Trophoblast cell (in vitro differentiated cells and primary cell): Measurements from ENCODE around the gene GOLPH3.

Experiments used
- DNase-seq, 2 donors: peaks; one replicate each; pipeline ENCODE4 v3.0.0-alpha.2; 2016
- H2AFZ ChIP-seq: 2 replicates; pipeline ENCODE4 v1.6.1; 2013; ENCODE audit warnings: low read length, moderate library complexity, mild to moderate bottlenecking; ENCODE audit not compliant: insufficient read depth, poor library complexity
- H2AK5ac ChIP-seq: 2 replicates; pipeline ENCODE4 v1.6.1; 2013; ENCODE audit warnings: mild to moderate bottlenecking, low read length
- H2BK120ac ChIP-seq: 2 replicates; pipeline ENCODE4 v1.6.1; 2013; ENCODE audit warnings: low read length, mild to moderate bottlenecking, moderate library complexity; ENCODE audit not compliant: insufficient read depth, poor library complexity
- H2BK12ac ChIP-seq: 2 replicates; pipeline ENCODE4 v1.6.1; 2013; ENCODE audit warnings: mild to moderate bottlenecking, low read length, moderate library complexity
- H2BK5ac ChIP-seq: 2 replicates; pipeline ENCODE4 v1.6.1; 2013; ENCODE audit warnings: low read length, low read depth, moderate library complexity, mild to moderate bottlenecking; ENCODE audit not compliant: poor library complexity
- H3K14ac ChIP-seq: 2 replicates; pipeline ENCODE4 v1.6.1; 2013; ENCODE audit warnings: mild to moderate bottlenecking, low read length
- H3K18ac ChIP-seq: 2 replicates; pipeline ENCODE4 v1.6.1; 2013; ENCODE audit warnings: mild to moderate bottlenecking, low read length
- H3K23ac ChIP-seq: 2 replicates; pipeline ENCODE4 v1.6.1; 2013; ENCODE audit warnings: low read length
- H3K27ac ChIP-seq: 2 replicates; pipeline ENCODE4 v1.5.1; 2013; ENCODE audit warnings: low read depth, mild to moderate bottlenecking, inconsistent platforms, low read length, moderate library complexity
- H3K27me3 ChIP-seq: 2 replicates; pipeline ENCODE4 v1.6.1; 2013; ENCODE audit warnings: inconsistent platforms, mild to moderate bottlenecking, low read length, moderate library complexity; ENCODE audit not compliant: insufficient read depth
- H3K36me3 ChIP-seq, 2 experiments: 1 replicate in 1 of 2; 2 replicates in 1 of 2; pipeline ENCODE4 v1.6.1; 2013; ENCODE audit warnings: low read length in 2 of 2, mild to moderate bottlenecking in 2 of 2, moderate library complexity in 1 of 2; ENCODE audit not compliant: insufficient read depth in 2 of 2, control insufficient read depth in 1 of 2
- H3K4ac ChIP-seq: 2 replicates; pipeline ENCODE4 v1.6.1; 2013; ENCODE audit warnings: low read depth, mild to moderate bottlenecking, low read length, moderate library complexity
- H3K4me1 ChIP-seq, 2 experiments: 1 replicate in 1 of 2; 2 replicates in 1 of 2; pipeline ENCODE4 v1.6.1; 2013; ENCODE audit warnings: low read length in 2 of 2, mild to moderate bottlenecking in 2 of 2, moderate library complexity in 1 of 2; ENCODE audit not compliant: insufficient read depth in 2 of 2, control insufficient read depth in 1 of 2
- H3K4me2 ChIP-seq: 2 replicates; pipeline ENCODE4 v1.6.1; 2013; ENCODE audit warnings: inconsistent platforms, mild to moderate bottlenecking, low read length, moderate library complexity
- H3K4me3 ChIP-seq: 2 replicates; pipeline ENCODE4 v1.5.1; 2013; ENCODE audit warnings: mild to moderate bottlenecking, low read depth, low read length, inconsistent platforms
- H3K79me1 ChIP-seq: one replicate; pipeline ENCODE4 v1.6.1; 2013; ENCODE audit warnings: low read length
- H3K79me2 ChIP-seq: 2 replicates; pipeline ENCODE4 v1.6.1; 2013; ENCODE audit warnings: low read length, mild to moderate bottlenecking; ENCODE audit not compliant: control insufficient read depth, insufficient read depth, poor library complexity
- H3K9ac ChIP-seq: 2 replicates; pipeline ENCODE4 v1.6.1; 2013; ENCODE audit warnings: mild to moderate bottlenecking, low read length
- H3K9me3 ChIP-seq: 2 replicates; pipeline ENCODE4 v1.6.1; 2013; ENCODE audit warnings: low read depth, mild to moderate bottlenecking, control low read depth, inconsistent platforms, low read length; ENCODE audit not compliant: insufficient read depth
- H4K12ac ChIP-seq: 2 replicates; pipeline ENCODE4 v1.6.1; 2013; ENCODE audit warnings: low read depth, mild to moderate bottlenecking, low read length, moderate library complexity
- H4K8ac ChIP-seq: 2 replicates; pipeline ENCODE4 v1.6.1; 2013; ENCODE audit warnings: low read depth, mild to moderate bottlenecking, low read length, moderate library complexity
- H4K91ac ChIP-seq: one replicate; pipeline ENCODE4 v1.6.1; 2013; ENCODE audit warnings: low read depth, mild to moderate bottlenecking, low read length, moderate library complexity
- WGBS: extraction: QIAGEN DNeasy Blood & Tissue Kit; methylation state at CpG from one replicate; pipeline ENCODE4 v1.1.7; 2013; ENCODE audit warnings: missing lambda C conversion rate; ENCODE audit not compliant: insufficient read length, insufficient coverage; ENCODE audit errors: extremely low coverage; 5-methylcytosine and 5-hydroxymethylcytosine counted together

The GOLPH3 gene

DNA sequence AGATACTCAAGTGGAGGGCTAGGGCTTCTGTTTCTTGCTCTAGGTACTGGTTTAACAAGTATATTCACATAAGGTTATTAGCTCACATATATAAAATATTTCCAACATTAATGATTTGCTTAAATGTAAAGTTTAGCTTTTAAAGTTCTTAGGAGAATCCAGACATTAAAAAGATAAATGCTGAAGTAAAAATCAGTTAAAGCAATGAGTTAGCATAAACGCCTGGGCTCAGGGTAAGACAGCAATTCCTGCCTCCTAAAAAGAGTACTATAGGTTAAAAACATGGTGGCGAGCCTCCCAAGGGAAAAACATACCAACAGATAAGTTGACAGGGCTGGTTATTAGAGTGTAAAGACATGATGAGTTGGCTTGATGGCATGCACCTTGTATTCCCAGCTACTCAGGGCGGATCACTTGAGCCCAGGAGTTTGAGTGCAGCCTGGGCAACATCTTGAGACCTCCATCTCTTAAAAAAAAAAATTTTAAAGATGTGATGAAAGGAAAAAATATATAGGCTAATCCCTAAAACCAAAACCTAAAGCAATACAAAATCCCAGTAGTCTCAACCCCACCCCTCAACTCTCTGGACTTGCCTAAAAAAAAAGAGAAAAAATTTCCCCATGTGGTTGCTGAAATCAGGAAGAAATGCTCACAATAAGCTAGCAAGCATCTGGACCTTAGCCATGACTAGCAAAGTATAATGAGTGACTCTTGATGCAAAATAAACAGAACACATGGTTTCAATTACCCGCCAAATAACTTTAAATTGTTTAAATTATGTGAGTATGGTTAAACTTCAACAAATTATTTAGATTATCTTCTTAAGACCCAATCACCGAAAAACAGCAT is 3.6 kb downstream of the GOLPH3 start:
- Histone ChIP-seq H3K4me1 (peaks cover 0 to 2% of the 10 kb centered on the region in 2 experiments), H2AK5ac (no peak overlapping the region), H3K4me2 (no peak overlapping the region), H4K91ac (no peak overlapping the region), H4K8ac (no peak overlapping the region), H3K4me3 (no peak overlapping the region), H2BK12ac (no peak overlapping the region), H2AFZ (no peak overlapping the region), H3K9ac (no peak overlapping the region), H3K4ac (peak overlapping the region; percentile 64), H3K9me3 (no peaks in the 10 kb centered on the region), H3K36me3 (peaks cover 14 to 15% of the 10 kb centered on the region in 2 experiments), H3K79me2 (peaks cover 24% of the 10 kb centered on the region), H4K12ac (no peak overlapping the region), H2BK5ac (no peak overlapping the region), H3K79me1 (peaks cover 15% of the 10 kb centered on the region), H3K18ac (no peak overlapping the region), H3K23ac (no peak overlapping the region), H3K27ac (no peak overlapping the region), H2BK120ac (no peak overlapping the region), H3K27me3 (no peaks in the 10 kb centered on the region), H3K14ac (no peak overlapping the region)
- WGBS: no CpG with 5 or more reads among the region's 5 CpGs
- DNase-seq: peak; percentile 70 to 79

GRCh38 chr5:32168460-32169033 is 5.6 kb downstream of the GOLPH3 start:
- WGBS: no CpG with 5 or more reads among the region's 9 CpGs

DNA sequence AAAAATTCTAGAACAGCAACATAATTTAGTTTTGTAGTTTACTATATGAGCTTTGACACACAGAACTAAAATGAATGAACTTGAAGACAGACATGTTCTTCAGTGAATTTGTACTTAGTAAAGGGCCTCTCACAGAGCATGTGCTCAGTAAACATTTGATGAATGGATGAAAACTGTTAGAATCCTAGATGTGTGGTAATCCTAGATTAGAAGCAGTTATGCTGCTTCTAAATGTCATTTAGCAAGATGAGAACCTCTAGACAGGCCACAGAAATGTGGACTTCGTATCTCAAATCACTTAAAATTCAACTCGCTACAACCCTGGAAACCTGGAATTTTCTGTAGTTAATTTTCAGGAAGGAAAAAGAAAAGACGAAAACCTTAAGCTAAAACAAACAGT is 8.5 kb downstream of the GOLPH3 start:
- Histone ChIP-seq H2BK12ac (no peak overlapping the region), H3K23ac (no peak overlapping the region), H3K9me3 (no peaks in the 10 kb centered on the region), H3K4me1 (no peaks in the 10 kb centered on the region), H3K36me3 (peaks cover 14 to 15% of the 10 kb centered on the region in 2 experiments), H3K4me2 (no peak overlapping the region), H3K4ac (peak overlapping the region; percentile 75), H4K12ac (no peak overlapping the region), H4K8ac (no peak overlapping the region), H3K27ac (no peak overlapping the region), H3K27me3 (no peaks in the 10 kb centered on the region), H3K79me1 (no peaks in the 10 kb centered on the region), H2AK5ac (no peak overlapping the region), H3K18ac (no peak overlapping the region), H3K79me2 (peaks cover 17% of the 10 kb centered on the region), H4K91ac (no peak overlapping the region), H3K9ac (no peak overlapping the region), H2BK5ac (no peak overlapping the region), H3K4me3 (no peak overlapping the region), H3K14ac (no peak overlapping the region), H2BK120ac (no peak overlapping the region), H2AFZ (no peak overlapping the region)
- no CpG with 5 or more reads among the region's 3 CpGs for WGBS
- no peak for DNase-seq

More at GRCh38 chr5:32168460-32169033, 5.6 kb downstream of the GOLPH3 start:
- Histone ChIP-seq H3K9me3 (no peaks in the 10 kb centered on the region), H3K36me3 (peaks cover 14 to 15% of the 10 kb centered on the region in 2 experiments), H3K9ac (no peak overlapping the region), H2BK120ac (no peak overlapping the region), H3K79me1 (peaks cover 6% of the 10 kb centered on the region), H3K4me1 (no peaks in the 10 kb centered on the region), H2AFZ (no peak overlapping the region), H4K12ac (no peak overlapping the region), H2BK12ac (no peak overlapping the region), H3K4ac (peak overlapping the region; percentile 65), H3K23ac (no peak overlapping the region), H3K4me2 (no peak overlapping the region), H4K8ac (no peak overlapping the region), H3K27ac (no peak overlapping the region), H3K79me2 (peaks cover 21% of the 10 kb centered on the region), H3K18ac (no peak overlapping the region), H3K14ac (no peak overlapping the region), H3K27me3 (no peaks in the 10 kb centered on the region), H4K91ac (no peak overlapping the region), H3K4me3 (no peak overlapping the region), H2AK5ac (no peak overlapping the region), H2BK5ac (no peak overlapping the region)
- no peak for DNase-seq

DNA sequence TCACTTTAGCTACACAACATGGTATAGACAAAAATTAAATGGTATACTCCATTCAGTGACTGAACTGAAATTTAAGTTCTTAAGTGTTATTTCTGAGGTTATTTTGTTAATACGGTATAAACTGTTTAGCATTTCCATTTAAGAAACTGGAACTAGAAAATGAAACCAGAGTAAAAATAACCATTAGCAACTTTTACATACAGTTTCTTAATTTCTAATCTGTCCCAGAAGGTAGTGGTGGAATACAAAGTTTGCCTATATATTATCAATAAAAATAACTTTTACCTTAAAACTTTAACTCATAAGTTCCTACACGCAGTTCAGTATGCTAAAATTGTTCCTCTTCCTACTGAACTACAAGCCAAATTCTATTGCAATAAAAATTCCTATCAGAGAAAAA is 10.3 kb downstream of the GOLPH3 start:
- no peak overlapping the region for H2AK5ac ChIP-seq
- H3K79me1 ChIP-seq: no peaks in the 10 kb centered on the region
- no peak overlapping the region for H3K4me3 ChIP-seq
- H2BK120ac ChIP-seq: no peak overlapping the region
- peaks cover 15% of the 10 kb centered on the region for H3K79me2 ChIP-seq
- no peaks in the 10 kb centered on the region for H3K4me1 ChIP-seq
- no CpG with 5 or more reads among the region's 2 CpGs for WGBS
- no peak overlapping the region for H4K8ac ChIP-seq
- no peak overlapping the region for H3K27ac ChIP-seq
- H2BK12ac ChIP-seq: no peak overlapping the region
- H2AFZ ChIP-seq: no peak overlapping the region
- H3K14ac ChIP-seq: no peak overlapping the region
- no peak overlapping the region for H4K91ac ChIP-seq
- H3K27me3 ChIP-seq: no peaks in the 10 kb centered on the region
- no peak overlapping the region for H3K4me2 ChIP-seq
- no peaks in the 10 kb centered on the region for H3K9me3 ChIP-seq
- H3K4ac ChIP-seq: no peak overlapping the region
- no peak overlapping the region for H3K9ac ChIP-seq
- H2BK5ac ChIP-seq: no peak overlapping the region
- no peak overlapping the region for H3K23ac ChIP-seq
- peaks cover 10 to 14% of the 10 kb centered on the region in 2 experiments for H3K36me3 ChIP-seq
- no peak overlapping the region for H3K18ac ChIP-seq
- no peak for DNase-seq
- H4K12ac ChIP-seq: no peak overlapping the region
